PC-9 (cell line): ENCODE measurements around the gene DNAH9. TPM values are rescaled to one million over a fixed set of nuclear protein-coding genes. Genes with fewer than 3 reads are reported as not detected.

Experiments used
- BruUV-seq: library from RNA; stranded (reverse); fragments of 400-500 nt; replicated peaks from 2 replicates; lab custom pipeline; 2021; lab: Mats Ljungman, UMichigan
- CTCF ChIA-PET: fragments of 300-600 bp; sonication (Branson Sonifier 250); formaldehyde crosslinking; loops from one replicate; lab custom pipeline; 2022; ENCODE audit warnings: antibody characterized with exemption; lab: Charles Lee
- POLR2A ChIA-PET: fragments of 300-600 bp; sonication (Branson Sonifier 250); formaldehyde crosslinking; loops from one replicate; lab custom pipeline; 2022; ENCODE audit warnings: antibody characterized with exemption; ENCODE audit not compliant: unreplicated experiment; lab: Charles Lee
- DNase-seq, 2 experiments: peaks; one replicate each; pipeline versions ENCODE4 v3.0.0 to v3.0.0-alpha.2; 2015 to 2022; ENCODE audit warnings: mixed read lengths in 1 of 2
- H2AFZ ChIP-seq: fragments of 200-600 bp; sonication (generic); 2 replicates; pipeline ENCODE4 v1.8.1; 2017; ENCODE audit warnings: antibody characterized with exemption
- H3F3A ChIP-seq: fragments of 200-600 bp; sonication (generic); 2 replicates; pipeline ENCODE4 v1.8.1; 2017; ENCODE audit warnings: antibody characterized with exemption, mild to moderate bottlenecking, low read depth; ENCODE audit not compliant: insufficient read depth
- H3K27ac ChIP-seq: fragments of 200-600 bp; sonication (generic); 2 replicates; pipeline ENCODE4 v1.6.1; 2016; ENCODE audit warnings: mixed run types
- H3K27me3 ChIP-seq: fragments of 200-600 bp; sonication (generic); 2 replicates; pipeline ENCODE4 v1.6.1; 2016; ENCODE audit warnings: low read depth, mixed run types; ENCODE audit not compliant: insufficient read depth
- H3K36me3 ChIP-seq: fragments of 200-600 bp; sonication (generic); 2 replicates; pipeline ENCODE4 v1.6.1; 2016; ENCODE audit warnings: low read depth, mixed run types
- H3K4me1 ChIP-seq: fragments of 200-600 bp; sonication (generic); replicated peaks from 2 replicates; pipeline ENCODE4 v1.6.1; 2016; ENCODE audit warnings: mixed run types; ENCODE audit not compliant: insufficient read depth
- H3K4me2 ChIP-seq: fragments of 200-600 bp; sonication (generic); 2 replicates; pipeline ENCODE4 v1.6.1; 2017; ENCODE audit warnings: mixed run types
- H3K4me3 ChIP-seq: fragments of 200-600 bp; sonication (generic); 2 replicates; pipeline ENCODE4 v1.6.1; 2016; ENCODE audit warnings: mixed run types
- H3K79me2 ChIP-seq: fragments of 200-600 bp; sonication (generic); 2 replicates; pipeline ENCODE4 v1.6.1; 2017; ENCODE audit warnings: low read depth, mixed run types
- H3K9me2 ChIP-seq: fragments of 200-600 bp; sonication (generic); 2 replicates; pipeline ENCODE4 v1.8.1; 2017; ENCODE audit warnings: mild to moderate bottlenecking; ENCODE audit not compliant: insufficient read depth
- H3K9me3 ChIP-seq: fragments of 200-600 bp; sonication (generic); 2 replicates; pipeline ENCODE4 v1.8.1; 2016; ENCODE audit warnings: low read depth; ENCODE audit not compliant: insufficient read depth
- H4K20me1 ChIP-seq: fragments of 200-600 bp; sonication (generic); 2 replicates; pipeline ENCODE4 v1.8.1; 2017; ENCODE audit not compliant: insufficient read depth
- CTCF ChIP-seq: fragments of 200-600 bp; sonication (generic); conservative IDR thresholded peaks from 2 replicates; pipeline ENCODE4 v1.6.1; 2017; ENCODE audit warnings: mixed run types, antibody characterized with exemption, mild to moderate bottlenecking, moderate library complexity
- EZH2 ChIP-seq: fragments of 200-600 bp; sonication (generic); IDR thresholded peaks from 2 replicates; pipeline ENCODE4 v1.8.0; 2017; ENCODE audit warnings: antibody characterized with exemption, low read depth
- intact Hi-C: fragments of 100-400 bp; cut with micrococcal nuclease; formaldehyde crosslinking; loops from one replicate; pipeline ENCODE4 v1.10.0; 2022; ENCODE audit not compliant: unreplicated experiment
- total RNA-seq: library from RNA; stranded (reverse); gene quantifications from 2 replicates; pipeline ENCODE4 v1.2.3, GENCODE V29; 2021

DNAH9 gene
- total RNA-seq, 1 experiment from 2014 or later: not detected

- Histone ChIP-seq H3K4me2 (no peak overlapping the region), H3K9me3 (no peaks in the 10 kb centered on the region), H3K9me2 (no peaks in the 10 kb centered on the region), H3K4me3 (no peak overlapping the region), H3K79me2 (no peaks in the 10 kb centered on the region), H2AFZ (no peak overlapping the region), H3F3A (no peaks in the 10 kb centered on the region), H3K27me3 (peaks cover 6% of the 10 kb centered on the region; the same call in 1 of the 2 replicates), H3K4me1 (no peaks in the 10 kb centered on the region), H3K27ac (no peak overlapping the region), H3K36me3 (no peaks in the 10 kb centered on the region), H4K20me1 (no peaks in the 10 kb centered on the region)
- TF ChIP-seq EZH2 (no peak), CTCF (no peak)
- DNase-seq: no peak
- CTCF ChIA-PET: no interaction called here
- intact Hi-C loops: no loop called here
- POLR2A ChIA-PET: no interaction called here
- no TSS peak for BruUV-seq
Measured at GRCh38 chr17:11739351-11739750, 141.1 kb downstream of the DNAH9 start.

- H3K9me3 ChIP-seq: no peaks in the 10 kb centered on the region
- ChIA-PET POLR2A (no interaction called here), CTCF (no interaction called here)
- no peak overlapping the region for H3K27ac ChIP-seq
- H4K20me1 ChIP-seq: no peaks in the 10 kb centered on the region
- H3K4me3 ChIP-seq: no peak overlapping the region
- no peaks in the 10 kb centered on the region for H3K36me3 ChIP-seq
- no peaks in the 10 kb centered on the region for H3F3A ChIP-seq
- no peak for TF ChIP-seq EZH2
- no peak overlapping the region for H3K4me2 ChIP-seq
- H3K79me2 ChIP-seq: no peaks in the 10 kb centered on the region
- no peak overlapping the region for H2AFZ ChIP-seq
- no peaks in the 10 kb centered on the region for H3K4me1 ChIP-seq
- peaks cover 6% of the 10 kb centered on the region; the same call in 1 of the 2 replicates for H3K27me3 ChIP-seq
- no peak for DNase-seq
- no TSS peak for BruUV-seq
- intact Hi-C loops: no loop called here
- no peaks in the 10 kb centered on the region for H3K9me2 ChIP-seq
Measured at GRCh38 chr17:11739848-11740247, 141.6 kb downstream of the DNAH9 start.

- H3K9me3 ChIP-seq: no peaks in the 10 kb centered on the region
- no peak overlapping the region for H3K4me2 ChIP-seq
- CTCF ChIA-PET: no interaction called here
- DNase-seq: no peak
- intact Hi-C loops: no loop called here
- no peaks in the 10 kb centered on the region for H4K20me1 ChIP-seq
- TF ChIP-seq CTCF (no peak), EZH2 (no peak)
- no TSS peak for BruUV-seq
- no peaks in the 10 kb centered on the region for H3K9me2 ChIP-seq
- no peaks in the 10 kb centered on the region for H3K79me2 ChIP-seq
- no peaks in the 10 kb centered on the region for H3K4me1 ChIP-seq
- no peak overlapping the region for H3K4me3 ChIP-seq
- POLR2A ChIA-PET: no interaction called here
- no peak overlapping the region for H3K27ac ChIP-seq
- no peaks in the 10 kb centered on the region for H3F3A ChIP-seq
- peaks cover 6% of the 10 kb centered on the region; the same call in 1 of the 2 replicates for H3K27me3 ChIP-seq
- H3K36me3 ChIP-seq: no peaks in the 10 kb centered on the region
- no peak overlapping the region for H2AFZ ChIP-seq
Measured at GRCh38 chr17:11742886-11743285, 144.6 kb downstream of the DNAH9 start.

GRCh38 chr17:11744696-11745095 lies 146.4 kb downstream of the DNAH9 start:
- BruUV-seq: no TSS peak
- Histone ChIP-seq H3K4me3 (no peak overlapping the region), H4K20me1 (no peaks in the 10 kb centered on the region), H2AFZ (no peak overlapping the region), H3F3A (no peaks in the 10 kb centered on the region), H3K27me3 (no peaks in the 10 kb centered on the region; the same call in 1 of the 2 replicates), H3K9me3 (no peaks in the 10 kb centered on the region), H3K9me2 (no peaks in the 10 kb centered on the region), H3K4me1 (no peaks in the 10 kb centered on the region), H3K27ac (no peak overlapping the region), H3K36me3 (no peaks in the 10 kb centered on the region), H3K4me2 (no peak overlapping the region), H3K79me2 (no peaks in the 10 kb centered on the region)
- POLR2A ChIA-PET: no interaction called here
- no peak for DNase-seq
- CTCF ChIA-PET: no interaction called here
- intact Hi-C loops: no loop called here
- TF ChIP-seq CTCF: no peak
- no peak for TF ChIP-seq EZH2
